Activated CD4-positive, alpha-beta T cell treated with anti-CD3 and anti-CD28 coated beads for 36 hours (primary cell): ENCODE measurements around the gene HCK. TPM values are rescaled to one million over a fixed set of nuclear protein-coding genes. Genes with fewer than 3 reads are reported as not detected.
A peak's percentile ranks its signal among the peaks of the same experiment; 100 is the strongest.

ENCODE experiments used
- ATAC-seq: fragments of 200-7000 bp; cut with Tn5 transposase; one replicate; pipeline ENCODE4 v1.10.0; 2021; ENCODE audit warnings: mild to moderate bottlenecking, moderate library complexity
- CTCF ChIA-PET: fragments of 350-600 bp; sonication (Branson Sonifier 250); formaldehyde crosslinking; loops from one replicate; lab custom pipeline; 2021; ENCODE audit warnings: antibody characterized with exemption; lab: Charles Lee
- POLR2A ChIA-PET: fragments of 350-600 bp; sonication (Branson Sonifier 250); formaldehyde crosslinking; loops from one replicate; lab custom pipeline; 2021; ENCODE audit warnings: antibody characterized with exemption, inconsistent platforms; lab: Charles Lee
- DNase-seq: peaks from one replicate; pipeline ENCODE4 v3.0.0-alpha.2; 2020
- H3K27ac Mint-ChIP-seq: one replicate; pipeline ENCODE4 v1.8.0; 2021; ENCODE audit warnings: mixed read lengths
- H3K27me3 Mint-ChIP-seq: one replicate; pipeline ENCODE4 v1.8.0; 2021; ENCODE audit warnings: mixed read lengths
- H3K36me3 Mint-ChIP-seq: one replicate; pipeline ENCODE4 v1.8.0; 2021; ENCODE audit warnings: low read depth, mixed read lengths
- H3K4me1 Mint-ChIP-seq: one replicate; pipeline ENCODE4 v1.8.0; 2021; ENCODE audit warnings: mixed read lengths
- H3K4me3 Mint-ChIP-seq: one replicate; pipeline ENCODE4 v1.8.0; 2021; ENCODE audit warnings: mild to moderate bottlenecking, moderate library complexity, mixed read lengths
- H3K9me3 Mint-ChIP-seq: one replicate; pipeline ENCODE4 v1.8.0; 2021; ENCODE audit warnings: low read depth, mixed read lengths
- intact Hi-C, 2 experiments: fragments of 100-400 bp; cut with DNase I in 1 of 2; cut with micrococcal nuclease in 1 of 2; formaldehyde crosslinking; loops; one replicate each; pipeline versions ENCODE4 v1.14.2 to v1.15.1; 2022 to 2024; cut with DNase I, micrococcal nuclease
- total RNA-seq, 2 experiments: library from RNA; stranded (reverse); gene quantifications; one replicate each; pipeline ENCODE4 v1.2.3, GENCODE V29; 2021

HCK gene
- total RNA-seq, 2 experiments from 2014 or later, result not detected

DNA sequence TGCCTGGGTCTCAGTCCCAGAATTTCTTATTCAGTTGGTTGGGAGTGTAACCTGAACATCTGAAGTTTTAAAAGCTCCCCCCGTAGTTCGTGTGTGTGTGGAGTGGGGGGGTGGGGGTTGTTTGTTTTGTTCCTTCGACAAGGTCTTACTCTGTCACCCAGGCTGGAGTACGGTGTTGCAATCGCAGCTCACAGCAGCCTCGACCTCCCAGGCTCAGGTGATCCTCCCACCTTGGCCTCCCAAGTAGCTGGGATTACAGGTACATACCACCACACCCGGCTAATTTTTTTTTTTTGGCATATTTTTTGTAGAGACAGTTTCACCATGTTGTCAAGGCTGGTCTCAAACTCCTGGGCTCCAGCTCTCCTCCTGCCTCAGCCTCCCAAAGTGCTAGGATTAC, 38.7 kb upstream of the HCK start:
- ChIA-PET POLR2A (no interaction called here), CTCF (interaction anchor here (2.1 kb wide), 1 partner anchor 18 kb away, joined by 9 read pairs; no protein-coding TSS in a partner anchor)
- intact Hi-C loops, result no loop called here
- peaks cover 23% of the 10 kb centered on the region for H3K27me3 Mint-ChIP-seq
- no peaks in the 10 kb centered on the region for H3K9me3 Mint-ChIP-seq
- no peak overlapping the region for H3K4me3 Mint-ChIP-seq
- H3K27ac Mint-ChIP-seq, result no peak overlapping the region
- DNase-seq, result no peak
- ATAC-seq, result no peak
- H3K36me3 Mint-ChIP-seq, result no peaks in the 10 kb centered on the region
- peaks cover 7% of the 10 kb centered on the region for H3K4me1 Mint-ChIP-seq

DNA sequence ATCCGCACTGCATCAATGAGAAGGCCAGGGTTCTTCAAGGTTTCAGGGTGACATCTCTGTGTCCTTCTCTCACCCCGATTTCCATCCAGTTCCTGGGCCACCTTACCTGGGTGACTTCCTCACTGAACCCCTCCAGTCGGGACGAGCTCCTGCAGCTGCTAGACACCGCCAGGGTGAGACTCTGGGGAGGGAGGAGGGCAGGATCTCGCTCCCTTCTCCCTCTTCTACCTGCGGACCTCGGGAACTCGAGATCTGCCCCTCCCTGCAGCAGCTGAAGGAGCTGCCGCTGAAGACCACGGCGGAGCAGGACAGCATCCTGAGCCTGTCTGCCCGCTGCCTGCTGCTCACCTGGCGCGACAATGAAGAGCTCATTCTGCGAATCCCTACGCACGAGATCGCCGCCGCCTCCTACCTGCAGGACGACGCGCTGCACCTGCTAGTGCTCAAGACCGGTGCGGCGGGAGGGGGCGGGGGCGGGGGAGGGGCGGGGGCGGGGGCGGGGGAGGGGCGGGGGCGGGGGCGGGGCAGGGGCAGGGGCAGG, 34.3 kb upstream of the HCK start:
- ATAC-seq, result peak; percentile 59
- intact Hi-C loops, result loop anchor here in 1 of 2 experiments (1.0 kb wide), 2 partner anchors 65 to 156 kb away; partner anchors contain the start of gene PDRG1
- peaks cover 21% of the 10 kb centered on the region for H3K4me1 Mint-ChIP-seq
- no peak overlapping the region for H3K27ac Mint-ChIP-seq
- H3K27me3 Mint-ChIP-seq, result peaks cover 51% of the 10 kb centered on the region
- peak overlapping the region; percentile 60 for H3K4me3 Mint-ChIP-seq
- peak; percentile 63 for DNase-seq
- POLR2A ChIA-PET, result no interaction called here
- CTCF ChIA-PET, result interaction anchor here (0.5 to 2.6 kb wide), 4 partner anchors 13 to 242 kb away, joined by 3 to 20 read pairs (median 4); no protein-coding TSS in a partner anchor
- H3K9me3 Mint-ChIP-seq, result no peaks in the 10 kb centered on the region
- no peaks in the 10 kb centered on the region for H3K36me3 Mint-ChIP-seq

- CTCF ChIA-PET, result interaction anchor here (1.2 to 3.4 kb wide), 3 partner anchors 12 to 17 kb away, joined by 3 to 26 read pairs (median 20); no protein-coding TSS in a partner anchor
- POLR2A ChIA-PET, result no interaction called here
These were observed 33.5 kb upstream of the HCK start for GRCh38 chr20:32018269-32019155.

GRCh38 chr20:32019156-32019510, 32.9 kb upstream of the HCK start:
- peaks cover 58% of the 10 kb centered on the region for H3K27me3 Mint-ChIP-seq
- H3K9me3 Mint-ChIP-seq, result no peaks in the 10 kb centered on the region
- H3K27ac Mint-ChIP-seq, result no peak overlapping the region
- H3K4me3 Mint-ChIP-seq, result peak overlapping the region; percentile 68
- POLR2A ChIA-PET, result no interaction called here
- peaks cover 21% of the 10 kb centered on the region for H3K4me1 Mint-ChIP-seq
- no peaks in the 10 kb centered on the region for H3K36me3 Mint-ChIP-seq
- no peak for ATAC-seq
- intact Hi-C loops, result no loop called here
- CTCF ChIA-PET, result interaction anchor here (3.4 kb wide), 1 partner anchor 12 kb away, joined by 26 read pairs; no protein-coding TSS in a partner anchor
- peak; percentile 37 for DNase-seq

More at GRCh38 chr20:32018269-32019155, 33.5 kb upstream of the HCK start:
- intact Hi-C loops, result loop anchor here in 1 of 2 experiments (1.0 kb wide), 2 partner anchors 66 to 157 kb away; partner anchors contain the start of gene PDRG1
- H3K36me3 Mint-ChIP-seq, result no peaks in the 10 kb centered on the region
- no peaks in the 10 kb centered on the region for H3K9me3 Mint-ChIP-seq
- ATAC-seq (peak; percentile 52), DNase-seq (peak; percentile 64)
- H3K4me3 Mint-ChIP-seq, result peak overlapping the region; percentile 60
- H3K4me1 Mint-ChIP-seq, result peaks cover 21% of the 10 kb centered on the region
- H3K27me3 Mint-ChIP-seq, result peaks cover 56% of the 10 kb centered on the region
- H3K27ac Mint-ChIP-seq, result no peak overlapping the region

DNA sequence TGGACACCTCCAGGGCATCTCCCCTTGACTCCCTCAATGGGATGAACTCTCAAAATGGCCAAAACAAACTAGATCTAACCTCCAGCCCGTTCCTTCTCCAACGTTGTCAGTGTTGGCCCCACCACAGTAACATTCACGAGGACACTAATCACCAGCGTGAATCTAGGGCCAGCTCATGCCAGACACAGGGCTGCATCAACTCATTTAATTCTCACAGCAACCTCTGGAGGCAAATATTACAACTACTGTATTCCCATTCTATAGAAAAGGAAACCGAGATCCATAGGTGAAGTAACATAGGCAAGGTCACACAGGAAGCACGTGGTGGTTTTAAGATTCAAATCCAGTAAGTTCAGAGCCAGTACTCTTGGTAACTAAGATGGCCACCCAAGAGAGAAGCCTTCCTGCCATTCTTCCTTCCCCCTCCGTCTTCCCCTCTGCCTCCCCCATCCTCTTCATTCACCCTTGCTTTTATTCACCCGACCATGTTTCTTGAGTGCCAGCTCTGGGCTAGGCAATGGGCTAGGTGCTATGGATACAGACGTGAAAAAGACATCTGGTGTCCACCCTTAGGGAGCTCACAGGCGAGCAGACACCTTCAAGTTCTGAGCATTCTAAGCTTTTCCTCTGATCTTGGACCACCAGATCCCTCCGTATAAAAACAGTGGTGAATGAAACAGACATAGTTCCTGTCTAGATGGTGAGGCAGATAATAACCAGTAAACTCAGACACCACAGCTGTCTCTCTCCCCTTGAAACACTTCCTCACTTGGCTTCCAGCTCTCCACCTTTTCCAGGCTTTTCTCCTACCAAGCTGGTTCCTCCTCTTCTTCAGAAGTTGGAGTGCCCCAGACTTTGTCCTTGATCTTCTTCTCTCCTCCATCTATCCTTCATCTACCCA, 32.2 kb upstream of the HCK start:
- H3K4me1 Mint-ChIP-seq, result peaks cover 21% of the 10 kb centered on the region

DNA sequence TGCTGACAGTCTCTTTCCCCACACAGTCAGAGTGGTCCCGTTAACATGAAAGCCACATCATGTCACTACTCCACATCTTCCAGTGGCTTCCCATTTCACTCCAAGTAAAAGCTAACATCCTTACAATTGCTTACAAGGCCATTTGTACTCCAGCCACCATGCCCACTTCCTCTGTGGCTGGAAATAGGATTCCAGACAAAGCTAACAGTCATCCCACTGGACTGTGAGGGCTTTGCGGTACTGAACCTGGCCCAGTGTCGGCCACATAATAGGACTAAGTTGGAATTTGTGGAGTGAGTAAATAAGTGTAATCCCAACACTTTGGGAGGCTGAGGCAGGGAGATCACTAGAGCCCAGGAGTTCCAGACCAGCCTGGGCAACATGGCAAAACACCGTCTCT, 31.0 kb upstream of the HCK start:
- intact Hi-C loops, result no loop called here
- Mint-ChIP-seq H3K36me3 (no peaks in the 10 kb centered on the region), H3K4me3 (no peak overlapping the region), H3K27ac (no peak overlapping the region), H3K27me3 (peaks cover 55% of the 10 kb centered on the region), H3K9me3 (no peaks in the 10 kb centered on the region), H3K4me1 (peaks cover 21% of the 10 kb centered on the region)
- DNase-seq, result no peak
- ATAC-seq, result no peak
- ChIA-PET CTCF (interaction anchor here (3.4 kb wide), 1 partner anchor 10 kb away, joined by 26 read pairs; no protein-coding TSS in a partner anchor), POLR2A (no interaction called here)

More for the DNA sequence above, 32.2 kb upstream of the HCK start:
- Mint-ChIP-seq H3K4me3 (peak overlapping the region; percentile 68), H3K27ac (peak overlapping the region; percentile 20), H3K36me3 (no peaks in the 10 kb centered on the region), H3K27me3 (peaks cover 60% of the 10 kb centered on the region), H3K9me3 (no peaks in the 10 kb centered on the region)
- ChIA-PET CTCF (interaction anchor here (3.4 kb wide), 1 partner anchor 12 kb away, joined by 26 read pairs; no protein-coding TSS in a partner anchor), POLR2A (interaction anchor here (0.5 kb wide), 1 partner anchor 29 kb away, joined by 4 read pairs; no protein-coding TSS in a partner anchor)
- ATAC-seq (peak; percentile 27), DNase-seq (no peak)
- intact Hi-C loops, result no loop called here

GRCh38 chr20:32024683-32025295, 27.3 kb upstream of the HCK start:
- DNase-seq, result no peak
- H3K4me1 Mint-ChIP-seq, result peaks cover 7% of the 10 kb centered on the region
- H3K27ac Mint-ChIP-seq, result no peak overlapping the region
- H3K9me3 Mint-ChIP-seq, result no peaks in the 10 kb centered on the region
- H3K27me3 Mint-ChIP-seq, result peaks cover 36% of the 10 kb centered on the region
- ChIA-PET CTCF (interaction anchor here (0.8 to 1.5 kb wide), 2 partner anchors 13 to 240 kb away, joined by 3 to 5 read pairs; no protein-coding TSS in a partner anchor), POLR2A (no interaction called here)
- ATAC-seq, result no peak
- intact Hi-C loops, result no loop called here
- no peak overlapping the region for H3K4me3 Mint-ChIP-seq
- no peaks in the 10 kb centered on the region for H3K36me3 Mint-ChIP-seq

- no peak overlapping the region for H3K4me3 Mint-ChIP-seq
- no peak for DNase-seq
- peaks cover 23% of the 10 kb centered on the region for H3K27me3 Mint-ChIP-seq
- H3K36me3 Mint-ChIP-seq, result no peaks in the 10 kb centered on the region
- H3K9me3 Mint-ChIP-seq, result no peaks in the 10 kb centered on the region
- no peak for ATAC-seq
- ChIA-PET CTCF (no interaction called here), POLR2A (no interaction called here)
- intact Hi-C loops, result no loop called here
- no peak overlapping the region for H3K27ac Mint-ChIP-seq
- H3K4me1 Mint-ChIP-seq, result no peaks in the 10 kb centered on the region
These were observed 24.4 kb upstream of the HCK start for GRCh38 chr20:32027643-32028042.

DNA sequence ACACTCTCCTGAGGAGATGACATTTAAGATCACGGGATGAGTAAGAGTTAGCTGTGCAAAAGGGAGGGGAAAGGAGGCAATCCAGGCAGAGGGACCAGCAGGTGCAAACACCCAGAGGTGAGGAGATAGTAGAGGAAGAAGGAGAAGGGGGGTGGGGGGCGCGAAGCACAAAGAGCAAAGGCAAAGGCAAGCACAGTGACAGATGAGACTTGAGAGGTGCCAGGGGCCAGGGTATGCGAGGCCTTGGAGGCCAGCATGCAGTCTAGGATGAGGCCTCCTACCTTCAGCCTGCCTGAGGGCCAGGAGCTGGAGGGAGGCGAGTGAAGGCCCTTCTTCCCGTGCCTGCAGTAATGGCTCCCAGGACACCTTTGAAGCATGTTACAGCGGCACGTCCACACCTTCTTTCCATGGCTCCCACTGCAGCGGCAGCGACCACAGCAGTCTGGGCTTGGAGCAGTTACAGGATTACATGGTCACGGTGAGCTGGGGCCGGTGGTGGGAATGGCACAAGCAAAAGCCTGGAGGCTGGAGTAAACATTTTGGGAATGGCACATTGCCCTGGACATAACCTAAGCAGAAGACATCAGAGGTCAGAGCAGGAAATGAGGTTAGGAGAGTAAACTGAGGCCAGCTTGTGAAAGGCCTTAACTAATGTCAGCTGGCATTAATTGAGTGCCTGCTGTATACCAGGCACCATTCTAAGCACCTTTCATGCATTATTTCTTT, 23.2 kb upstream of the HCK start:
- Mint-ChIP-seq H3K36me3 (no peaks in the 10 kb centered on the region), H3K4me3 (no peak overlapping the region), H3K4me1 (no peaks in the 10 kb centered on the region), H3K9me3 (no peaks in the 10 kb centered on the region), H3K27me3 (peaks cover 23% of the 10 kb centered on the region), H3K27ac (no peak overlapping the region)
- ChIA-PET POLR2A (interaction anchor here (0.6 kb wide), 1 partner anchor 12 kb away, joined by 8 read pairs; no protein-coding TSS in a partner anchor), CTCF (interaction anchor here (0.6 to 5.0 kb wide), 11 partner anchors 9 to 448 kb away, joined by 3 to 32 read pairs (median 5); no protein-coding TSS in a partner anchor)
- intact Hi-C loops, result no loop called here
- DNase-seq (no peak), ATAC-seq (no peak)

- DNase-seq (no peak), ATAC-seq (no peak)
- H3K4me1 Mint-ChIP-seq, result no peaks in the 10 kb centered on the region
- CTCF ChIA-PET, result interaction anchor here (0.6 to 5.0 kb wide), 14 partner anchors 9 to 208 kb away, joined by 3 to 32 read pairs (median 6); partner anchors contain the start of genes PDRG1 and TM9SF4
- H3K4me3 Mint-ChIP-seq, result no peak overlapping the region
- POLR2A ChIA-PET, result interaction anchor here (0.6 kb wide), 1 partner anchor 11 kb away, joined by 8 read pairs; no protein-coding TSS in a partner anchor
- peaks cover 22% of the 10 kb centered on the region for H3K27me3 Mint-ChIP-seq
- no peaks in the 10 kb centered on the region for H3K9me3 Mint-ChIP-seq
- H3K36me3 Mint-ChIP-seq, result no peaks in the 10 kb centered on the region
- H3K27ac Mint-ChIP-seq, result no peak overlapping the region
- intact Hi-C loops, result no loop called here
These were observed 22.5 kb upstream of the HCK start for GRCh38 chr20:32029561-32029960.
